Measurements from ENCODE around the gene PSMG3.

PSMG3 gene

DNA sequence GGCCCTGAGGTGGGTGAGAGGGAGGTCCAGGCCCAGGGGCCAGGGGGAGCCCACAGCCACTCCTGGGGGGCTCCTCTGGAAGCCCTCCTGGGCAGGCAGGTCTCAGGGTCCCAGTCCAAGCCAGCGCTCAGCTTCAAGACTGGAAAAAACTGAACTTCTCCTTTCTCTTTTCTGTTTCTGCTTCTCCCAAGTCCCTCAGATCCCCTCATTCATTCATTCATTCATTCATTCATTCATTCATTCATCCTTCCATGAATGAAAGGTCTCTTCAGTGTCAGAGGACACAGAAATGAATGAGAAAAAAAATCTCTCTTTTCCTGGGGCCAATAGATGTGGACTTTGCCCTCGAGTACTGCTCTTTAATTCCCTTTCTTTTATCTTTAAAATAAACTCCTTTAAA, 34.6 kb upstream of the PSMG3 start:
- Histone ChIP-seq H3K9ac (ENCODE audit: low read length) (no peak overlapping the region), H3K9me3 (ENCODE audit: low read length) (no peaks in the 10 kb centered on the region), H3K36me3 (ENCODE audit: insufficient read depth, low read length) (no peaks in the 10 kb centered on the region), H3K27ac (ENCODE audit: low read depth, low read length) (no peak overlapping the region), H3K27me3 (ENCODE audit: control insufficient read depth in 1 of 2, insufficient read depth in 2 of 2, low read length in 2 of 2) (peaks cover 0 to 21% of the 10 kb centered on the region in 2 donors), H3K4me3 (ENCODE audit: low read depth in 1 of 2, low read length in 2 of 2) (no peak overlapping the region), H3K4me1 (ENCODE audit: insufficient read depth, low read length) (no peaks in the 10 kb centered on the region)

GRCh38 chr7:1603346-1604225, 33.8 kb upstream of the PSMG3 start:
- Histone ChIP-seq H3K4me3 (ENCODE audit: low read depth in 1 of 2, low read length in 2 of 2) (no peak overlapping the region), H3K27ac (ENCODE audit: low read depth, low read length) (no peak overlapping the region), H3K4me1 (ENCODE audit: insufficient read depth, low read length) (no peaks in the 10 kb centered on the region), H3K9me3 (ENCODE audit: low read length) (no peaks in the 10 kb centered on the region), H3K27me3 (ENCODE audit: control insufficient read depth in 1 of 2, insufficient read depth in 2 of 2, low read length in 2 of 2) (peaks cover 0 to 16% of the 10 kb centered on the region in 2 donors), H3K9ac (ENCODE audit: low read length) (no peak overlapping the region), H3K36me3 (ENCODE audit: insufficient read depth, low read length) (no peaks in the 10 kb centered on the region)

DNA sequence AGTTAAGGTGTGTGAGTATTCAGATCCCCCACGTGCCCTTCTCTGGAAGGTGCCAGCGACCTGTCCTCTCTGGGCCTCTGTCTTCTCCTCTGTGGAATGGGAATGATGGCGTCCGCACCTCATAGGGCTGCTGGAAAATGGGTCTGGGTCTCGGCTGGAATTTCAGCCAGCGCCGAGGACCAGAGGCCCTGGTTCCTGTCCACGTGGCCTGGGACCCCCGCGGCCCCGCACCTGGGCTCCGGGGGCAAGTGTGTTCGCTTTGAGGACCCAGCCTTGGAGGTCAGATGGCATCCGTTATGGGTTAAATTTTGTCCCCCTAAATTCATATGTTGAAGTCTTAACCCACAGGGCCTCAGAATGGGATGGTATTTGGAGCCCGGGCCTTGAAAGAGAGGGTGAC, 32.6 kb upstream of the PSMG3 start:
- no peaks in the 10 kb centered on the region for H3K36me3 ChIP-seq (ENCODE audit: insufficient read depth, low read length)
- H3K4me3 ChIP-seq (ENCODE audit: low read depth in 1 of 2, low read length in 2 of 2), result no peak overlapping the region
- H3K4me1 ChIP-seq (ENCODE audit: insufficient read depth, low read length), result no peaks in the 10 kb centered on the region
- H3K9ac ChIP-seq (ENCODE audit: low read length), result no peak overlapping the region
- peaks cover 0 to 17% of the 10 kb centered on the region in 2 donors for H3K27me3 ChIP-seq (ENCODE audit: control insufficient read depth in 1 of 2, insufficient read depth in 2 of 2, low read length in 2 of 2)
- no peaks in the 10 kb centered on the region for H3K9me3 ChIP-seq (ENCODE audit: low read length)
- no peak overlapping the region for H3K27ac ChIP-seq (ENCODE audit: low read depth, low read length)

GRCh38 chr7:1601956-1602355, 32.1 kb upstream of the PSMG3 start:
- H3K4me1 ChIP-seq (ENCODE audit: insufficient read depth, low read length), result no peaks in the 10 kb centered on the region
- no peaks in the 10 kb centered on the region for H3K9me3 ChIP-seq (ENCODE audit: low read length)
- no peak overlapping the region for H3K9ac ChIP-seq (ENCODE audit: low read length)
- H3K36me3 ChIP-seq (ENCODE audit: insufficient read depth, low read length), result no peaks in the 10 kb centered on the region
- H3K4me3 ChIP-seq (ENCODE audit: low read depth in 1 of 2, low read length in 2 of 2), result no peak overlapping the region
- H3K27ac ChIP-seq (ENCODE audit: low read depth, low read length), result no peak overlapping the region
- H3K27me3 ChIP-seq (ENCODE audit: control insufficient read depth in 1 of 2, insufficient read depth in 2 of 2, low read length in 2 of 2), result peaks cover 0 to 20% of the 10 kb centered on the region in 2 donors

GRCh38 chr7:1599640-1600395, 30.0 kb upstream of the PSMG3 start:
- Histone ChIP-seq H3K4me1 (ENCODE audit: insufficient read depth, low read length) (no peaks in the 10 kb centered on the region), H3K36me3 (ENCODE audit: insufficient read depth, low read length) (no peaks in the 10 kb centered on the region), H3K27me3 (ENCODE audit: control insufficient read depth in 1 of 2, insufficient read depth in 2 of 2, low read length in 2 of 2) (peaks cover 0 to 30% of the 10 kb centered on the region in 2 donors), H3K4me3 (ENCODE audit: low read depth in 1 of 2, low read length in 2 of 2) (no peak overlapping the region), H3K27ac (ENCODE audit: low read depth, low read length) (no peak overlapping the region), H3K9me3 (ENCODE audit: low read length) (no peaks in the 10 kb centered on the region), H3K9ac (ENCODE audit: low read length) (no peak overlapping the region)

DNA sequence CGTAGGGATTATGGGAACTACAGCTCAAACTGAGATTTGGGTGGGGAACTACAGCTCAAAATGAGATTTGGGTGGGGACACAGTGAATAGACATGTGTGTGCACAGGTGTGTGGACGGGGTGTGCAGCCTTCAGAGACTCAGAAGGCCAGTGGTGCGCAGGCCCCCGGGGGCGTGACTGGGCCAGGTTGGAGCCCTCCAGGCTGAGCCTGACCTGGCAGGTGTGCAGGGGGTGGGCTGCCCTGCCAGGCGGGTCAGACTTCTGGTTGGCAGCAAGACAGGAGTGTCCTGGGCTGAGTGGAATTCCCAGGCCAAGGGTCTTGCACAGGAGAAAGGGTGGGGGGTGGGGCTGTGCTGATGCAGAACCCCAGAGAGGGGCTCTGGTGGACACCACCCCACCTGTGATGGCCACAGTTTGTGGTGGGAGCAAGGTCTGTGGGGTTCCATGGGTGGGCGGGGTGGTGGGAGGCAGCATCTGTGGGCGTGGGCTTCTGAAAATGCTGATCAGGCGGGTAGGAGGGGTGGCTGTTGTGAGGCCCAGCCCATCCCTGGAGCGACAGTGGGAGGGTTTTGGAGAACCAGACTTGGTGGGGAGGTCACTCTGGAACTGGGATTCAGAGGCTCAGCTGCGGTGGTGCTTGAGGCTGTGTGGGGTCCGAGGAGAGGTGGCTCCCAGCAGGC, 29.3 kb upstream of the PSMG3 start:
- Histone ChIP-seq H3K36me3 (ENCODE audit: insufficient read depth, low read length) (no peaks in the 10 kb centered on the region), H3K9me3 (ENCODE audit: low read length) (no peaks in the 10 kb centered on the region), H3K27me3 (ENCODE audit: control insufficient read depth in 1 of 2, insufficient read depth in 2 of 2, low read length in 2 of 2) (peaks cover 0 to 30% of the 10 kb centered on the region in 2 donors), H3K4me3 (ENCODE audit: low read depth in 1 of 2, low read length in 2 of 2) (no peak overlapping the region), H3K27ac (ENCODE audit: low read depth, low read length) (no peak overlapping the region), H3K9ac (ENCODE audit: low read length) (no peak overlapping the region), H3K4me1 (ENCODE audit: insufficient read depth, low read length) (no peaks in the 10 kb centered on the region)

GRCh38 chr7:1598286-1598685, 28.5 kb upstream of the PSMG3 start:
- H3K9ac ChIP-seq (ENCODE audit: low read length), result no peak overlapping the region
- no peak overlapping the region for H3K4me3 ChIP-seq (ENCODE audit: low read depth in 1 of 2, low read length in 2 of 2)
- H3K27ac ChIP-seq (ENCODE audit: low read depth, low read length), result no peak overlapping the region
- no peaks in the 10 kb centered on the region for H3K4me1 ChIP-seq (ENCODE audit: insufficient read depth, low read length)
- peaks cover 0 to 24% of the 10 kb centered on the region in 2 donors for H3K27me3 ChIP-seq (ENCODE audit: control insufficient read depth in 1 of 2, insufficient read depth in 2 of 2, low read length in 2 of 2)
- no peaks in the 10 kb centered on the region for H3K9me3 ChIP-seq (ENCODE audit: low read length)
- no peaks in the 10 kb centered on the region for H3K36me3 ChIP-seq (ENCODE audit: insufficient read depth, low read length)

- Histone ChIP-seq H3K4me3 (ENCODE audit: low read depth in 1 of 2, low read length in 2 of 2) (no peak overlapping the region), H3K9me3 (ENCODE audit: low read length) (no peaks in the 10 kb centered on the region), H3K27me3 (ENCODE audit: control insufficient read depth in 1 of 2, insufficient read depth in 2 of 2, low read length in 2 of 2) (peaks cover 0 to 26% of the 10 kb centered on the region in 2 donors), H3K4me1 (ENCODE audit: insufficient read depth, low read length) (no peaks in the 10 kb centered on the region), H3K9ac (ENCODE audit: low read length) (no peak overlapping the region), H3K27ac (ENCODE audit: low read depth, low read length) (no peak overlapping the region), H3K36me3 (ENCODE audit: insufficient read depth, low read length) (no peaks in the 10 kb centered on the region)
Observed at GRCh38 chr7:1597791-1598190, 28.0 kb upstream of the PSMG3 start.

- H3K4me1 ChIP-seq (ENCODE audit: insufficient read depth, low read length), result no peaks in the 10 kb centered on the region
- no peak overlapping the region for H3K27ac ChIP-seq (ENCODE audit: low read depth, low read length)
- H3K27me3 ChIP-seq (ENCODE audit: control insufficient read depth in 1 of 2, insufficient read depth in 2 of 2, low read length in 2 of 2), result peaks cover 0 to 31% of the 10 kb centered on the region in 2 donors
- no peaks in the 10 kb centered on the region for H3K9me3 ChIP-seq (ENCODE audit: low read length)
- H3K4me3 ChIP-seq (ENCODE audit: low read depth in 1 of 2, low read length in 2 of 2), result no peak overlapping the region
- no peak overlapping the region for H3K9ac ChIP-seq (ENCODE audit: low read length)
- H3K36me3 ChIP-seq (ENCODE audit: insufficient read depth, low read length), result no peaks in the 10 kb centered on the region
Observed at GRCh38 chr7:1597066-1597760, 27.4 kb upstream of the PSMG3 start.

DNA sequence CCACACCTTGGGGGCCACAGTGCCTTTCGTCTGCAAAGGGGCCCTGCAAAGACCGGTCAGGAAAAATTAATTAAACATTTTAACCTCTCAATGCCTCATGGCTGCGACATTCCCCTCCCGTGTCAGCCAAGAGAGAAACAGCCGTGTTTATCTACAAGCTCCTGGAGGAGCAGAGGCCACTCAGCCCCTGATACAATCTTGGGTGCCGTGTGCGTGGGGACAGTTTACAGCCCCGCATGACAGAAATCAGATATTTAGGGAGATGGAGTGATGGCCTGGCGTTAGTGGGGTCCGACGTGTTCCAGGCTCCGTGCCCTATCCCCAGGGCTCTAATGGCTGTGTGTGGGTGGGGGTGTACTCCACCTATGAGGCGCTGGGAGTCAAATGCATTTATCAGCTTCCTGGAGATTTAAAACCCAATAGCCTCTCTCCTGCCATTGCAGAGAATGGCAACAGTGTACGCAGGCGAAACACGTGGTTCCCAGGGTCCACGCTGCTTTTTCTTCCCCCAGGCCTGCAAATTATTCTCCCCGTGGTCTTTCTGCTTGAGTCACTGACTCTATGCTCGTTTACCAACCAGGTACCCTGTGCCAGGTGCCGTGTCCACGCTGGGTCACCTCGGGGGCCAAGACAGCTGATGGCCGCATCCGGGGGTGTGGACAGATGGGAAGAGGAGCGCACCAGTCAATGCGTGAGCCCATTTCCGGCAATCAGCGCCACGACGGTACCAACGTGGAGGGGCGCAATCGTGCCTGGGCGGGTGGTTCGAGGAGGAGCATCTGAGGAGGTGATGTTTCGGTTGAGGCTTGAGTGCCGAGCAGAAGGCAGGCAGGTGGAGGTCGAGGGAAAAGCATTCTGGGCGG, 26.6 kb upstream of the PSMG3 start:
- H3K4me3 ChIP-seq (ENCODE audit: low read depth in 1 of 2, low read length in 2 of 2), result no peak overlapping the region
- no peak overlapping the region for H3K9ac ChIP-seq (ENCODE audit: low read length)
- H3K4me1 ChIP-seq (ENCODE audit: insufficient read depth, low read length), result no peaks in the 10 kb centered on the region
- H3K27me3 ChIP-seq (ENCODE audit: control insufficient read depth in 1 of 2, insufficient read depth in 2 of 2, low read length in 2 of 2), result peaks cover 4 to 37% of the 10 kb centered on the region in 2 donors
- H3K27ac ChIP-seq (ENCODE audit: low read depth, low read length), result no peak overlapping the region
- H3K36me3 ChIP-seq (ENCODE audit: insufficient read depth, low read length), result no peaks in the 10 kb centered on the region
- H3K9me3 ChIP-seq (ENCODE audit: low read length), result no peaks in the 10 kb centered on the region

All from muscle layer of colon (tissue), 2 donors.